ENCODE measurements around the gene OTOP1. TPM values are rescaled to one million over a fixed set of nuclear protein-coding genes. Genes with fewer than 3 reads are reported as not detected.
A peak's percentile ranks its signal among the peaks of the same experiment; 100 is the strongest.

OTOP1 gene
- polyA plus RNA-seq, 3 donors = not detected

DNA sequence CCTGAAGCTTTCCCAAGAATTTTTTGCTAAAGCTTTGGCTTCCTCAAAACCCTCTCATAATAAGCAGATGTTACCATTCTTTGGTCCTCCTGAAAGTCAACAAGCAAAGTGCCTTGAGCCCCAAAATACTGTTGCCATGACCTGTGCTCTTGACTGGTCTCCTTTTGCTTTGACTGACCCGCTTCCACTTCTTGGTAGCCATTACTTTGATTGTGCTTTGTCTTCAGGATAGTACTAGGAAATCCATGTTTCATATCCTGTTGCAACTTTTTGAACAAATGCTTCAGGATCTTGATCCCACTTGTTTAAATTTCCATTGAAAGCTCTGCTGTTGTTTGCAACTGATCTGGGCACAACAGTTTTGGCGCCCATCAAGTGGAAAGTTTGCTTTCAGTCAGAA is 6.9 kb upstream of the OTOP1 start:
- H3K4me2 ChIP-seq (replicated peaks; ENCODE audit: extremely low read depth, low read length, poor library complexity, severe bottlenecking) = no peak overlapping the region
- no peak overlapping the region for H3K4me3 ChIP-seq (replicated peaks in 1 of 3; ENCODE audit: low read depth in 2 of 3, low read length in 3 of 3)
- peaks cover 32 to 35% of the 10 kb centered on the region in 2 donors for H3K36me3 Mint-ChIP-seq
- H4K20me1 ChIP-seq (ENCODE audit: insufficient read depth, low read length) = no peaks in the 10 kb centered on the region
- H3K4me1 ChIP-seq (ENCODE audit: control insufficient read depth in 1 of 2, insufficient read depth in 2 of 2, low read length in 2 of 2) = no peaks in the 10 kb centered on the region
- no peak overlapping the region for H3K9ac ChIP-seq (ENCODE audit: insufficient read depth, low read length, poor library complexity, severe bottlenecking)
- TF ChIP-seq, protein P1, sequence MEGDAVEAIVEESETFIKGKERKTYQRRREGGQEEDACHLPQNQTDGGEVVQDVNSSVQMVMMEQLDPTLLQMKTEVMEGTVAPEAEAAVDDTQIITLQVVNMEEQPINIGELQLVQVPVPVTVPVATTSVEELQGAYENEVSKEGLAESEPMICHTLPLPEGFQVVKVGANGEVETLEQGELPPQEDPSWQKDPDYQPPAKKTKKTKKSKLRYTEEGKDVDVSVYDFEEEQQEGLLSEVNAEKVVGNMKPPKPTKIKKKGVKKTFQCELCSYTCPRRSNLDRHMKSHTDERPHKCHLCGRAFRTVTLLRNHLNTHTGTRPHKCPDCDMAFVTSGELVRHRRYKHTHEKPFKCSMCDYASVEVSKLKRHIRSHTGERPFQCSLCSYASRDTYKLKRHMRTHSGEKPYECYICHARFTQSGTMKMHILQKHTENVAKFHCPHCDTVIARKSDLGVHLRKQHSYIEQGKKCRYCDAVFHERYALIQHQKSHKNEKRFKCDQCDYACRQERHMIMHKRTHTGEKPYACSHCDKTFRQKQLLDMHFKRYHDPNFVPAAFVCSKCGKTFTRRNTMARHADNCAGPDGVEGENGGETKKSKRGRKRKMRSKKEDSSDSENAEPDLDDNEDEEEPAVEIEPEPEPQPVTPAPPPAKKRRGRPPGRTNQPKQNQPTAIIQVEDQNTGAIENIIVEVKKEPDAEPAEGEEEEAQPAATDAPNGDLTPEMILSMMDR (IDR thresholded peaks at IDR 0.05) = no peak
- no peak overlapping the region for H3K27ac ChIP-seq (ENCODE audit: low read depth in 1 of 2, low read length in 2 of 2)
- H3K79me2 ChIP-seq (ENCODE audit: insufficient read depth, low read length) = no peaks in the 10 kb centered on the region
- H3K9me3 Mint-ChIP-seq = peaks cover 3 to 31% (median 20%) of the 10 kb centered on the region in 7 donors
- no peak overlapping the region for H2AFZ ChIP-seq (ENCODE audit: insufficient read depth, low read depth, low read length, poor library complexity, severe bottlenecking)
- peaks cover 13 to 21% (median 16%) of the 10 kb centered on the region in 3 donors for H3K27me3 Mint-ChIP-seq (ENCODE audit: low read depth in 3 of 3)
- intact Hi-C loops (cut with micrococcal nuclease) = no loop called here
- WGBS (ENCODE audit: insufficient coverage) = 100% methylated on average over 2 of the region's 2 CpGs
- peaks cover 4% of the 10 kb centered on the region for H3K4me1 Mint-ChIP-seq
- H3K27ac Mint-ChIP-seq = no peak overlapping the region
- no peak overlapping the region for H3K4me3 Mint-ChIP-seq
- peaks cover 15 to 32% of the 10 kb centered on the region in 2 donors for H3K36me3 ChIP-seq (replicated peaks in 1 of 2; ENCODE audit: control insufficient read depth in 1 of 2, insufficient read depth in 2 of 2, low read length in 2 of 2)
- H3K27me3 ChIP-seq (ENCODE audit: control insufficient read depth in 2 of 2, insufficient read depth in 2 of 2, low read length in 2 of 2) = peaks cover under 1 to 10% of the 10 kb centered on the region in 2 donors
- DNase-seq = no peak
- H3K9me3 ChIP-seq (replicated peaks in 1 of 2; ENCODE audit: control insufficient read depth in 1 of 2, insufficient read depth in 1 of 2, low read length in 2 of 2) = peaks cover 9 to 11% of the 10 kb centered on the region in 2 donors

DNA sequence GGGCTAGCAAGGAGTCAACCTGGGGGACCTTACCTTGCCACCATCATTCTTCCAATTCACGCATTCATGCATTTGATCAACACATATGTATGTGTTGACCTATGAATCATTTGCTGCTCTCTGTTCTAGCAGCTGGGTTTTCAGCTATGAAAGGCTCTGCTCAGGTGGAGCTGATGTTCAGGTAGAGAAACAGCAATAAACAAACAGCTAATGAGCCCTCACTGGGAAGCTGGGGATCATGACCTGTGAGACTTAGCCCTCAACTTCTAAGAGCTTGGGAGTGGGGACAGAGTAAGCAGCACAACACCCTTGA is 1.6 kb upstream of the OTOP1 start:
- Mint-ChIP-seq H3K27me3 (ENCODE audit: low read depth in 3 of 3) (peaks cover 57 to 74% (median 63%) of the 10 kb centered on the region in 3 donors), H3K4me1 (no peaks in the 10 kb centered on the region), H3K9me3 (peaks cover 9 to 37% (median 23%) of the 10 kb centered on the region in 7 donors), H3K27ac (no peak overlapping the region), H3K36me3 (peaks cover 0 to 7% of the 10 kb centered on the region in 2 donors), H3K4me3 (peak overlapping the region in 1 of 2 donors; percentile 66)
- H3K27ac ChIP-seq (ENCODE audit: low read depth in 1 of 2, low read length in 2 of 2) = no peak overlapping the region
- H3K36me3 ChIP-seq (replicated peaks in 1 of 2; ENCODE audit: control insufficient read depth in 1 of 2, insufficient read depth in 2 of 2, low read length in 2 of 2) = no peaks in the 10 kb centered on the region
- no peaks in the 10 kb centered on the region for H3K4me1 ChIP-seq (ENCODE audit: control insufficient read depth in 1 of 2, insufficient read depth in 2 of 2, low read length in 2 of 2)
- H4K20me1 ChIP-seq (ENCODE audit: insufficient read depth, low read length) = no peaks in the 10 kb centered on the region
- no peak for DNase-seq
- intact Hi-C loops (cut with micrococcal nuclease) = no loop called here
- H3K27me3 ChIP-seq (ENCODE audit: control insufficient read depth in 2 of 2, insufficient read depth in 2 of 2, low read length in 2 of 2) = peaks cover 22 to 43% of the 10 kb centered on the region in 2 donors
- peaks cover 5 to 6% of the 10 kb centered on the region in 2 donors for H3K9me3 ChIP-seq (replicated peaks in 1 of 2; ENCODE audit: control insufficient read depth in 1 of 2, insufficient read depth in 1 of 2, low read length in 2 of 2)
- H3K4me2 ChIP-seq (replicated peaks; ENCODE audit: extremely low read depth, low read length, poor library complexity, severe bottlenecking) = no peak overlapping the region
- TF ChIP-seq, protein P1 (IDR thresholded peaks at IDR 0.05) = no peak
- H3K9ac ChIP-seq (ENCODE audit: insufficient read depth, low read length, poor library complexity, severe bottlenecking) = no peak overlapping the region
- WGBS (ENCODE audit: insufficient coverage) = 80% methylated on average over 1 of the region's 1 CpG
- no peaks in the 10 kb centered on the region for H3K79me2 ChIP-seq (ENCODE audit: insufficient read depth, low read length)
- no peak overlapping the region for H3K4me3 ChIP-seq (replicated peaks in 1 of 3; ENCODE audit: low read depth in 2 of 3, low read length in 3 of 3)
- H2AFZ ChIP-seq (ENCODE audit: insufficient read depth, low read depth, low read length, poor library complexity, severe bottlenecking) = no peak overlapping the region

Data from CD14-positive monocyte (primary cell).